Measurements from ENCODE around the gene CILP2.

DNA sequence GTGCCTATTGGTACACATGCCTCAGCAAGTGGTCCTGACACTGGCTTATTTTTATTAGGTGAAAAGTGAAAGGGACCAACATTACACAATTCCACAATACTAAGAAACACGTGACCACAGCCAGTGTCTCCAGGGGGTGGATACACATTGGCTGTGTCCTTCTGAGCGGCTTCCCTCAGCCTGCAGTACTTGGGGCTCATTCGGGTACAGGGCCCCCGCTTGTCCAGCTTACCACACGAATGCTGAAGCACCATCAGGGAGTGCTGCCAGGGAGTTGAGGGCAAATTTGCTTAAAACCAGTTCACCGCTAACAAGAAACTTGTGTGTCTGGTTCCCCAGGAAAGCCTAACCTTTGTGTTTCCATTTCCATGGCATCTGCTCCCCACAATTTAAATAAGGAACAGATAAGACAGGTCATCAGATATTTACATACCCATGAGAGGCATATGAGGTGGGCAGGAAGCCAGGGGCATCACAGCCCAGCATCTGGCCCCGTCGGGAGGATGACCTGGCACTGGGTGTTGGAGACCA is 57.2 kb downstream of the CILP2 start:
- TF ChIP-seq, protein P1, sequence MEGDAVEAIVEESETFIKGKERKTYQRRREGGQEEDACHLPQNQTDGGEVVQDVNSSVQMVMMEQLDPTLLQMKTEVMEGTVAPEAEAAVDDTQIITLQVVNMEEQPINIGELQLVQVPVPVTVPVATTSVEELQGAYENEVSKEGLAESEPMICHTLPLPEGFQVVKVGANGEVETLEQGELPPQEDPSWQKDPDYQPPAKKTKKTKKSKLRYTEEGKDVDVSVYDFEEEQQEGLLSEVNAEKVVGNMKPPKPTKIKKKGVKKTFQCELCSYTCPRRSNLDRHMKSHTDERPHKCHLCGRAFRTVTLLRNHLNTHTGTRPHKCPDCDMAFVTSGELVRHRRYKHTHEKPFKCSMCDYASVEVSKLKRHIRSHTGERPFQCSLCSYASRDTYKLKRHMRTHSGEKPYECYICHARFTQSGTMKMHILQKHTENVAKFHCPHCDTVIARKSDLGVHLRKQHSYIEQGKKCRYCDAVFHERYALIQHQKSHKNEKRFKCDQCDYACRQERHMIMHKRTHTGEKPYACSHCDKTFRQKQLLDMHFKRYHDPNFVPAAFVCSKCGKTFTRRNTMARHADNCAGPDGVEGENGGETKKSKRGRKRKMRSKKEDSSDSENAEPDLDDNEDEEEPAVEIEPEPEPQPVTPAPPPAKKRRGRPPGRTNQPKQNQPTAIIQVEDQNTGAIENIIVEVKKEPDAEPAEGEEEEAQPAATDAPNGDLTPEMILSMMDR (IDR thresholded peaks at IDR 0.05) = no peak
- TF ChIP-seq POLR2A (IDR thresholded peaks at IDR 0.05) = no peak

Measured in lower leg skin (tissue), 3 donors.